ENCODE results near the gene SCARF2.
"Not testable (repeated sequence)": the region's sequence is repeated elsewhere in the genome, so short reads cannot be mapped to it uniquely, and the experiment has no call there.

Gene SCARF2

DNA sequence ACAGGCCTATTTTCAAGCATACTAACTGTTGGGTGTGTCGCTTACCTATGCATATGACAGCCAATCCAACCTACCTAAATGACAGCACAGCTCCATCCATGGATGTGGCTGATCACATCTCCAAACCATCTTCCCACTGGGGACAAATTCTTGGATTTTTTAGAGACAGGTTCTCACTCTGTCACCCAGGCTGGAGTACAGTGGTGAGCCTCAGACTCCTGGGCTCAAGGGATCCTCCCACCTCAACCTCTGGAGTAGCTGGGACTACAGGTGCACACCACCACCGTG is 18.0 kb downstream of the SCARF2 start:
- no peak overlapping the region for H3K4me3 ChIP-seq (ENCODE audit: low read depth, low read length)
- no peak for DNase-seq (ENCODE audit: low read depth)
- TF ChIP-seq, protein P1, sequence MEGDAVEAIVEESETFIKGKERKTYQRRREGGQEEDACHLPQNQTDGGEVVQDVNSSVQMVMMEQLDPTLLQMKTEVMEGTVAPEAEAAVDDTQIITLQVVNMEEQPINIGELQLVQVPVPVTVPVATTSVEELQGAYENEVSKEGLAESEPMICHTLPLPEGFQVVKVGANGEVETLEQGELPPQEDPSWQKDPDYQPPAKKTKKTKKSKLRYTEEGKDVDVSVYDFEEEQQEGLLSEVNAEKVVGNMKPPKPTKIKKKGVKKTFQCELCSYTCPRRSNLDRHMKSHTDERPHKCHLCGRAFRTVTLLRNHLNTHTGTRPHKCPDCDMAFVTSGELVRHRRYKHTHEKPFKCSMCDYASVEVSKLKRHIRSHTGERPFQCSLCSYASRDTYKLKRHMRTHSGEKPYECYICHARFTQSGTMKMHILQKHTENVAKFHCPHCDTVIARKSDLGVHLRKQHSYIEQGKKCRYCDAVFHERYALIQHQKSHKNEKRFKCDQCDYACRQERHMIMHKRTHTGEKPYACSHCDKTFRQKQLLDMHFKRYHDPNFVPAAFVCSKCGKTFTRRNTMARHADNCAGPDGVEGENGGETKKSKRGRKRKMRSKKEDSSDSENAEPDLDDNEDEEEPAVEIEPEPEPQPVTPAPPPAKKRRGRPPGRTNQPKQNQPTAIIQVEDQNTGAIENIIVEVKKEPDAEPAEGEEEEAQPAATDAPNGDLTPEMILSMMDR (IDR thresholded peaks at IDR 0.05; ENCODE audit: control insufficient read depth, extremely low read depth, insufficient read depth), result no peak

GRCh38 chr22:20418211-20418788 is 19.3 kb downstream of the SCARF2 start:
- 0 out of 2 replicates have a peak overlapping the region, but pooled peaks have one; percentile 2 for H3K4me3 ChIP-seq (ENCODE audit: low read depth, low read length)
- TF ChIP-seq, protein P1 (IDR thresholded peaks at IDR 0.05; ENCODE audit: control insufficient read depth, extremely low read depth, insufficient read depth), result peak; percentile 75
- DNase-seq (ENCODE audit: low read depth), result peak; percentile 67

- DNase-seq (ENCODE audit: low read depth); H3K4me3 ChIP-seq (ENCODE audit: low read depth, low read length): not testable (repeated sequence)
These were observed 21.9 kb downstream of the SCARF2 start for GRCh38 chr22:20415699-20416098.

DNA sequence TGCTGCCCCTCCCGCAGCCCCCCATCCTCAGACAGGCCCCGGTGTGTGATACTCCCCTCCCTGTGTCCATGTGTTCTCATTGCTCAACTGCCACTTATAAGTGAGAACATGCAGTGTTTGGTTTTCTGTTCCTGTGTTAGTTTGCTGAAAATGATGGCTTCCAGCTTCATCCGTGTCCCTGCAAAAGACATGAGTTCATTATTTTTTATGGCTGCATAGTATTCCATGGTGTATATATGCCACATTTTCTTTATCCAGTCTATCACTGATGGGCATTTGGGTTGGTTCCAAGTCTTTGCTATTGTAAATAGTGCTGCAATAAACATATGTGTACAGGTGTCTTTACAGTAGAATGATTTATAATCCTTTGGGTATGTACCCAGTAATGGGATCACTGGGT is 22.4 kb downstream of the SCARF2 start:
- DNase-seq (ENCODE audit: low read depth); H3K4me3 ChIP-seq (ENCODE audit: low read depth, low read length): not testable (repeated sequence)

- no peak overlapping the region for H3K4me3 ChIP-seq (ENCODE audit: low read depth, low read length)
- TF ChIP-seq, protein P1 (IDR thresholded peaks at IDR 0.05; ENCODE audit: control insufficient read depth, extremely low read depth, insufficient read depth), result no peak
- DNase-seq (ENCODE audit: low read depth), result no peak
These were observed 23.2 kb downstream of the SCARF2 start for GRCh38 chr22:20414450-20414849.

DNA sequence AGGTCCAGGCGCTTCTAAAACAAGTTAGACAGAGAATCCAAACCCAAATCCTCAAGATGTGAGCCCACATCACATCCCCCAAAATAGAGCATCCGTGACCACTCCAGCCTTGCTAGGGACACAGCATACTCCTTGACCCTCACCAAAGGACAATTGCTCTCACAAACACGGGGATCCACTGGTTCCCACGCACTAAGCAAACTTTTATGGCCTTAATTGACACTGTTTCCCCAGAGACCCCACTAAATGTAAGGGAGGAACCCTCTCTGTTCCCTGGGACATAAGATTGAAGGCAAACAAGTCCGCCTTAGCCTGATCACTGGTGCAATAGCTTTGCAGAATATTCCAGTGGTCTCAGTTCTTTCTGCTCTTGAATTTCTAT is 23.6 kb downstream of the SCARF2 start:
- DNase-seq (ENCODE audit: low read depth), result no peak
- H3K4me3 ChIP-seq (ENCODE audit: low read depth, low read length), result no peak overlapping the region
- TF ChIP-seq, protein P1 (IDR thresholded peaks at IDR 0.05; ENCODE audit: control insufficient read depth, extremely low read depth, insufficient read depth), result no peak

DNA sequence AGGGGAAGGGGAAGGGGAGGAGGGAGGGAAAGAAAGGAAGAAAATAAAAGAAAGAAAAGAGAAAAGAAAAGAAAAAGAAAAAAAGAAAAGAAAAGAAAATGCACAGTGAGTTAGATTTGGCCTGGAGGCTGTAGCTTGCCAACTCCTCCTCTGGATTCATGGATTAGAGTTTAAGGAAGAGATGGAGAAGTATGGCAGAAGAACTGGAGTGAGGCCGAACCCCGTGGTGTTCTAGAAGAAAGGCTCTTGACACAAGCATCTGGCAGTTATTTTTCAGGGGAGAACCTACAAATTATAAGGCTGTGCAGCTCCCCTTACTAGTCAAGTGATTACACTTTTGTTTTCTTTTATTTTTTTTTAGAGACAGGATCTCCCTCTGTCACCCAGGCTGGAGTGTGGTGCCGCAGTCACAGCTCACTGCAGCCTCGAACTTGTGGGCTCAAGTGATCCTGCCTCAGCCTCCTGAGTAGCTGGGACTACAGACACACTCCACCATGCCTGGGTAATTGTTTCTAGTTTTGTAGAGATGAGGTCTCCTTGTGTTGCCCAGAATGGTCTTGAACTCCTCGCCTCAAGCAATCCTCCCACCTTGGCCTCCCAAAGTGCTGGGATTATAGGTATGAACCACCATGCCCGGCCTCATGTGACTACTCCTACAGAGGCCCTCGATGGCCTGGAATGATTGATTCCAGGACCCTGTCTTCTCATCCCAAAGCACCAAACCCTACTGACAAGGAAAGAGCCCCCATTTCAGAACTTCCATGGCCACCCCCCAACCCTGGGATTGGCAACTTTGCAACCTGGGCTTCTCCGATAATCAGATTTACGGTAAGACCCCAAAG is 24.2 kb downstream of the SCARF2 start:
- TF ChIP-seq, protein P1 (IDR thresholded peaks at IDR 0.05; ENCODE audit: control insufficient read depth, extremely low read depth, insufficient read depth), result no peak
- DNase-seq (ENCODE audit: low read depth), result no peak
- no peak overlapping the region for H3K4me3 ChIP-seq (ENCODE audit: low read depth, low read length)

Measured in LNCaP clone FGC (cell line).